ENCODE results near the gene AMOT.

Gene AMOT

GRCh38 chrX:112759966-112760365, 80.7 kb downstream of the AMOT start:
- DNase-seq (ENCODE audit: extremely low spot score, insufficient read length, low read depth): no peak
- peak; percentile 42 for FAIRE-seq

DNA sequence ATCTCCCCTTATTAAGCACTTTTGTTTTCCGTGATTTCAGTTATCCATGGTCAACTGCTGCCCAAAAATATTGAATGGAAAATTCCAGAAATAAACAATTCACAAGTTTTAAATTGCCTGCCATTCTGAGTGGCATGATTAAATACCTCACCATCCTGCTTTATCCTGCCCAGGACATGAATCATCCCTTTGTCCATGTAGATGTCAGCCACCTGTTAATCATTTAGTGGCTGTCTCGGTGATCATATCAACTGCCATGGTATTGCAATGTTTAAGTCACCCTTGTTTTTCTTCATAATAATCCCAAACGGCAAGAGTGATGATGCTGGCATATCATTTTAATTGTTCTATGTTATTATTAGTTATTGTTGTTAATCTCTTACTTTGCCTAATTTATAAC, 81.1 kb downstream of the AMOT start:
- no peak for DNase-seq (ENCODE audit: extremely low spot score, insufficient read length, low read depth)
- no peak for FAIRE-seq

DNA sequence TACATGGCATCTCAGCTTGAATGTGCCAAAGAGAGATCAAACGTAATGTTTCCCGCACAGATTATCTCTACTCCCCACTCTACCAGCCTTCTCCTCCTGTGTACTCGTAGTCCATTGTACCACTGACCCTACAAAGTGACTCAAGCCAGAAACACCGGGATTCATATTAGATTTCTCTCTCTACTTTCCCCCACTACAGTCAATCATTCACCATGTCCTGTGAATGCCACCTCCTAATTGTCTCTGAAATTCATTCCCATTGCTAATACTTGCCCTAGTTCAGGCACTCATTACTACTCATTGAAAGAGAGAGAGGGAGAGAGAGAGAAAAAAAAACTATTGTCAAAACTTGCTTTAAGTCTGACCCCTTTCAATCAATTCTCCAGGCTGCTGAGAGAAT, 82.7 kb downstream of the AMOT start:
- DNase-seq (ENCODE audit: extremely low spot score, insufficient read length, low read depth) (no peak), FAIRE-seq (peak; percentile 9)

GRCh38 chrX:112753116-112753515, 87.5 kb downstream of the AMOT start:
- no peak for DNase-seq (ENCODE audit: extremely low spot score, insufficient read length, low read depth)
- no peak for FAIRE-seq

- DNase-seq (ENCODE audit: extremely low spot score, insufficient read length, low read depth) (no peak), FAIRE-seq (no peak)
Measured at GRCh38 chrX:112751076-112751475, 89.6 kb downstream of the AMOT start.

DNA sequence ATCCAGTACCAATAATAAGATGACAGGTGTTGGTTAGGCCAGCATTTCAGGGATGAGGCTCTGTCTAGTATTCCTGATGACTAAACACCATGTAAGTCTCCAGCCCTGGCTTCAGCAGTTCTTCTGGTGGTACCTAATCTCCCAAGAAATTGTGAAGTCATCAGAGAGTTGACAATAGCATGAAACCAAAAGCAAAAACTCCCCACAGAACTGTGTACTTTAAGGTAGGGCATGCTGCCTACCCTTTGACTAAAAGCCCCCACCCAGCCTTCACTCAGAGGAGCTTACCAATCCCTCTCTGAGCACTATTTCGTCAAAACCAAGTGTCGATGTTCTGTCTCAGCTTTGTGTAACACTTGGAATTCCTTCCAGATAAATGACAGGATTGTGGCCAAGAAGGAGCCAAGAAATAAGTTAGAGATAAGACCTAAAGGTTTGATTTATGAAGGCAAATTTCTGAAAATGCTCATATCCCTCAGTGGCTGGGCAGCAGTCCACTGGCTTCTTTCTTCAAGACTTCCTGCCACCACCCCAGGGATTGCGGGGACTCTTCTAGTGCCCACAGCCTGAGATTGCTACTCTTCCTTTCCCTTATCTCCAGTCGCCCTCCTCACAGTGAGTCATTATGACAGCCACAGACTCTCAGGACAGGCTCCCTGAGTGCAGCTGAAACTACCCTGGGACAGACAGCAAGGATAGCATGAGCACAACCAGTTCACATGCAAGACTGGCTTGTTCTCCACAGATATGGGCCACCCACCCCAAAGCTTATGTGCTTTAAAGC, 93.6 kb downstream of the AMOT start:
- DNase-seq (ENCODE audit: extremely low spot score, insufficient read length, low read depth) (no peak), FAIRE-seq (no peak)

DNA sequence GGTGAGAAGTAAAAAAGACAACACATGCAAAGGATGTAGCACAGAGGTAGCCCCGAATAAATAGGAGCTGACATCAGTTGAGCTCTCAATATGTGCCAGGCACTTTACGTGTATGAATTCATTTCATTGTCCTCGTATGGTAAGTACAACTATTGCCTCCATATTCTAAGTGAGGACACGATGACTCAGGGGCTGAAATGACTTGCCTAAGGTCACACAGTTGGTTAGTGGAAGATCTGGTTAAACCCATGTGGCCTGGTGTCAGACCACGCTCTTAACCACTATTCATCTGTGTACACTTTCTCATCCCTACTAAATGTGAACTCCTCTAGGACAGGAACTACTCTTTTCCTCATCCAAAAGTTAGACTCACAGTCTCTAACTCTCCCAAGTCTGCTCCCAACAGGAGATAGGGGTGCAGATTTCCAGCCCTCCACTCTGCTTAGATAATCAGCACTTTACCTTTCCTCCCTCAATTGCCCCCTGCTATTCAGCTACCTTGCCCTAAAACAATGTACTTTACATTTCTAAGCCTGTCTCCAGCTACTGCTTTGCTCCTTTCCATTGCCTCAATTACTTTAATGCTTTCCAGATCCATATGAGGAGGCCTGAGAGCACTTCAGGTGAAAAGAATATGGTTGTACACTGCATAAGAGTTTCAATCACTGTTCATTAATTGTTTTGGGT, 102.1 kb downstream of the AMOT start:
- peak; percentile 70 for FAIRE-seq
- DNase-seq (ENCODE audit: extremely low spot score, insufficient read length, low read depth): no peak

DNA sequence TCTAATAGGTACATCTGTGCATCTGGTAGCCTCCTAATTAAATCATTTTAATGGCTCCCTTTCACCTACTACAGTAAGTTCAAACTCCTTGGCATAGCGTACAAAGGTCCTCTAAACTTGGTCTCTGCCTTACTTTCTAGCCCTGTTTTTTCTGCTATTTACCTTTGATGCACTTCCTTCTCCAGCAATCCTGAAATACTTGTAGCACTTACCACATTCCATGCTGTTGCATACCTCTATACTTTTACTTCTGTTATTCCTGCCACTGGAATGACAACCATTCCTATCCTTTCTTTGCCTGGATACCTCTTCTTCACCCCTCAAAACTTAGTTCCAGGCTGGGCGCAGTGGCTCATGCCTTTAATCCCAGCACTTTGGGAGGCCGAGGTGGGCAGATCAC, 104.3 kb downstream of the AMOT start:
- no peak for FAIRE-seq
- no peak for DNase-seq (ENCODE audit: extremely low spot score, insufficient read length, low read depth)

DNA sequence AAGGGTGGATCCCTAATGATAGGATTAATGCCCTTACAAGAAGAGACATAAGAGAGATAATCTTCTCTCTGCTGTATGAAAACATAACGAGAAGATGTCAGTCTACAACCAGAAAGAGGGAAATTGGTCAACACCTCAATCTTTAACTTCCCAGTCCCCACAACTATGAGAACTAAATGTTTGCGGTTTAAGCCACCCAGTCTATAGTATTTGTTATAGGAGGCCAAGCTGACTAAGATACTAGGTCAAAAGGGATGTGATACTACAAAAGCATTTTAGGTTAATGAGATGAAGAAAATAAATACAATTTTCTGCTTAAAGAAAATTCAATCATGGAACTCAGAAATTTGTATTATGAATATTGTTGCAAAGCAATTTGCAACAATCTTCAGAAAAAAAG, 105.5 kb downstream of the AMOT start:
- FAIRE-seq (peak; percentile 68), DNase-seq (ENCODE audit: extremely low spot score, insufficient read length, low read depth) (no peak)

DNA sequence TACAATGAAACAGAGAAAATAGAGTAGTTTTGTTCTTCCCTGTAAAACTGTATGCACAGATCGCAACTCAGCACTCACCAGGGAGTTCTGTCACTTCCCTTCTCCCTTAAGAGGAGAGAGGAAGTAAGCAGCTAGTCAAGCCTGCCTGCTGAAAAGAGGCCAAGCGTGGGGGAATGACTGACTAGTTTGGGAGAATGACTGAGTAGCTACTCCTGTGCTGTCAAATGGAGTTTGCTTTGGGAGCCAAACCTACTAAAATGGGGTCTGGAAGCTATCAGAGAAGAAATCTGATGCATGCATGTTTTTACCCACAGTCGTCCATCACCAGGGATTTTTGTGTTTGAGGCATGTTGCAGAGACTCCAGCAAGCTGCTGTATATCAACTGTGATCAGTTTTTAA, 106.3 kb downstream of the AMOT start:
- DNase-seq (ENCODE audit: extremely low spot score, insufficient read length, low read depth): no peak
- FAIRE-seq: peak; percentile 84

- peak; percentile 72 for FAIRE-seq
- no peak for DNase-seq (ENCODE audit: extremely low spot score, insufficient read length, low read depth)
Measured at GRCh38 chrX:112731793-112732192, 108.8 kb downstream of the AMOT start.
